Body of pancreas (tissue), 4 donors: ENCODE data around the gene MECR.

ENCODE experiments used
- CTCF ChIP-seq, 7 experiments: fragments of 450-650 bp in 4 of 7; fragments of 200-600 bp in 3 of 7; sonication (generic) in 3 of 7; IDR thresholded peaks; one replicate each; pipeline ENCODE4 v1.5.1; 2016 to 2019; ENCODE audit warnings: antibody characterized with exemption in 7 of 7
- POLR2A ChIP-seq, 3 donors: fragments of 450-650 bp; IDR thresholded peaks; one replicate each; pipeline ENCODE4 v1.6.1; 2016; ENCODE audit warnings: antibody characterized with exemption in 3 of 3, mild to moderate bottlenecking in 2 of 3

GRCh38 chr1:29159773-29160172 lies 71.0 kb downstream of the MECR start:
- TF ChIP-seq CTCF (IDR thresholded peaks at IDR 0.05) (no peak), POLR2A (IDR thresholded peaks at IDR 0.05) (no peak)
